Measurements from ENCODE around the gene QRFP. TPM values are rescaled to one million over a fixed set of nuclear protein-coding genes. Genes with fewer than 3 reads are reported as not detected.

QRFP gene
- total and polyA plus RNA-seq, 4 donors, result 0.05 TPM; not detected in 3

GRCh38 chr9:130934702-130935647, 38.4 kb upstream of the QRFP start:
- Histone ChIP-seq H3K9me3 (ENCODE audit: control insufficient read depth in 4 of 4, low read length in 3 of 4) (no peaks in the 10 kb centered on the region), H3K27me3 (ENCODE audit: control insufficient read depth in 4 of 4, insufficient read depth in 4 of 4, low read length in 3 of 4) (peaks cover 5 to 23% (median 9%) of the 10 kb centered on the region in 4 donors), H3K27ac (ENCODE audit: low read depth in 1 of 2, low read length in 2 of 2) (no peak overlapping the region), H3K4me1 (ENCODE audit: control insufficient read depth in 4 of 4, insufficient read depth in 4 of 4, low read length in 3 of 4) (peaks cover 13 to 19% (median 15%) of the 10 kb centered on the region in 4 donors), H3K9ac (ENCODE audit: low read depth in 1 of 2, low read length in 2 of 2) (no peak overlapping the region), H3K36me3 (ENCODE audit: control insufficient read depth in 4 of 4, insufficient read depth in 3 of 4, low read depth in 1 of 4, low read length in 3 of 4) (no peaks in the 10 kb centered on the region), H3K4me3 (ENCODE audit: low read depth in 1 of 3, low read length in 3 of 3) (no peak overlapping the region)
- DNase-seq (ENCODE audit: low spot score), result no peak
- TF ChIP-seq, protein P1, sequence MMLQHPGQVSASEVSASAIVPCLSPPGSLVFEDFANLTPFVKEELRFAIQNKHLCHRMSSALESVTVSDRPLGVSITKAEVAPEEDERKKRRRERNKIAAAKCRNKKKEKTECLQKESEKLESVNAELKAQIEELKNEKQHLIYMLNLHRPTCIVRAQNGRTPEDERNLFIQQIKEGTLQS (IDR thresholded peaks at IDR 0.05), result no peak
- TF ChIP-seq HNF4A (conservative IDR thresholded peaks at IDR 0.05) (no peak), FOXA2 (IDR thresholded peaks at IDR 0.05) (no peak), EGR1 (IDR thresholded peaks at IDR 0.05; ENCODE audit: low read depth in 2 of 2) (no peak), JUND (IDR thresholded peaks at IDR 0.05) (no peak), FOXA1 (IDR thresholded peaks at IDR 0.05) (no peak), REST (IDR thresholded peaks at IDR 0.05) (no peak), RXRA (IDR thresholded peaks at IDR 0.05) (no peak), YY1 (IDR thresholded peaks at IDR 0.05) (no peak), GABPA (IDR thresholded peaks at IDR 0.05 in 1 of 2, conservative IDR thresholded peaks at IDR 0.05 in 1 of 2) (no peak), NR2F2 (IDR thresholded peaks at IDR 0.05) (no peak), TAF1 (conservative IDR thresholded peaks at IDR 0.05) (no peak), HNF4G (IDR thresholded peaks at IDR 0.05) (no peak), RAD21 (IDR thresholded peaks at IDR 0.05) (no peak), SP1 (IDR thresholded peaks at IDR 0.05) (no peak)
- TF ChIP-seq, protein P2, sequence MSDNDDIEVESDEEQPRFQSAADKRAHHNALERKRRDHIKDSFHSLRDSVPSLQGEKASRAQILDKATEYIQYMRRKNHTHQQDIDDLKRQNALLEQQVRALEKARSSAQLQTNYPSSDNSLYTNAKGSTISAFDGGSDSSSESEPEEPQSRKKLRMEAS (IDR thresholded peaks at IDR 0.05), result no peak
- TF ChIP-seq, protein P3, sequence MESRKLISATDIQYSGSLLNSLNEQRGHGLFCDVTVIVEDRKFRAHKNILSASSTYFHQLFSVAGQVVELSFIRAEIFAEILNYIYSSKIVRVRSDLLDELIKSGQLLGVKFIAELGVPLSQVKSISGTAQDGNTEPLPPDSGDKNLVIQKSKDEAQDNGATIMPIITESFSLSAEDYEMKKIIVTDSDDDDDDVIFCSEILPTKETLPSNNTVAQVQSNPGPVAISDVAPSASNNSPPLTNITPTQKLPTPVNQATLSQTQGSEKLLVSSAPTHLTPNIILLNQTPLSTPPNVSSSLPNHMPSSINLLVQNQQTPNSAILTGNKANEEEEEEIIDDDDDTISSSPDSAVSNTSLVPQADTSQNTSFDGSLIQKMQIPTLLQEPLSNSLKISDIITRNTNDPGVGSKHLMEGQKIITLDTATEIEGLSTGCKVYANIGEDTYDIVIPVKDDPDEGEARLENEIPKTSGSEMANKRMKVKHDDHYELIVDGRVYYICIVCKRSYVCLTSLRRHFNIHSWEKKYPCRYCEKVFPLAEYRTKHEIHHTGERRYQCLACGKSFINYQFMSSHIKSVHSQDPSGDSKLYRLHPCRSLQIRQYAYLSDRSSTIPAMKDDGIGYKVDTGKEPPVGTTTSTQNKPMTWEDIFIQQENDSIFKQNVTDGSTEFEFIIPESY (IDR thresholded peaks at IDR 0.05), result no peak
- TF ChIP-seq, protein P4, sequence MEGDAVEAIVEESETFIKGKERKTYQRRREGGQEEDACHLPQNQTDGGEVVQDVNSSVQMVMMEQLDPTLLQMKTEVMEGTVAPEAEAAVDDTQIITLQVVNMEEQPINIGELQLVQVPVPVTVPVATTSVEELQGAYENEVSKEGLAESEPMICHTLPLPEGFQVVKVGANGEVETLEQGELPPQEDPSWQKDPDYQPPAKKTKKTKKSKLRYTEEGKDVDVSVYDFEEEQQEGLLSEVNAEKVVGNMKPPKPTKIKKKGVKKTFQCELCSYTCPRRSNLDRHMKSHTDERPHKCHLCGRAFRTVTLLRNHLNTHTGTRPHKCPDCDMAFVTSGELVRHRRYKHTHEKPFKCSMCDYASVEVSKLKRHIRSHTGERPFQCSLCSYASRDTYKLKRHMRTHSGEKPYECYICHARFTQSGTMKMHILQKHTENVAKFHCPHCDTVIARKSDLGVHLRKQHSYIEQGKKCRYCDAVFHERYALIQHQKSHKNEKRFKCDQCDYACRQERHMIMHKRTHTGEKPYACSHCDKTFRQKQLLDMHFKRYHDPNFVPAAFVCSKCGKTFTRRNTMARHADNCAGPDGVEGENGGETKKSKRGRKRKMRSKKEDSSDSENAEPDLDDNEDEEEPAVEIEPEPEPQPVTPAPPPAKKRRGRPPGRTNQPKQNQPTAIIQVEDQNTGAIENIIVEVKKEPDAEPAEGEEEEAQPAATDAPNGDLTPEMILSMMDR (IDR thresholded peaks at IDR 0.05; ENCODE audit: low read depth, low read length, missing input control), result no peak
- 55% methylated on average over 16 of the region's 16 CpGs for WGBS

Measured in liver (tissue), 9 donors.